ENCODE measurements around the gene SEMA6B. TPM values are rescaled to one million over a fixed set of nuclear protein-coding genes. Genes with fewer than 3 reads are reported as not detected.

SEMA6B gene
- polyA plus RNA-seq, 1 donor from 2014 or later, result 21.6 TPM

GRCh38 chr19:4554717-4555116 is 4.8 kb downstream of the SEMA6B start:
- Histone ChIP-seq H3K4me2 (ENCODE audit: low read length) (no peak overlapping the region), H3K9ac (ENCODE audit: low read length) (no peak overlapping the region), H3K27ac (ENCODE audit: low read length) (no peak overlapping the region), H3F3A (ENCODE audit: insufficient read depth, low read length, poor library complexity, severe bottlenecking) (no peaks in the 10 kb centered on the region), H3K27me3 (ENCODE audit: insufficient read depth, low read depth, low read length) (no peaks in the 10 kb centered on the region), H3K4me3 (ENCODE audit: low read length) (no peak overlapping the region), H4K20me1 (ENCODE audit: insufficient read depth) (no peaks in the 10 kb centered on the region), H3K36me3 (ENCODE audit: insufficient read depth, low read length) (peaks cover 26% of the 10 kb centered on the region), H2AFZ (ENCODE audit: low read depth, low read length) (no peak overlapping the region), H3K9me2 (ENCODE audit: insufficient read depth, low read length) (no peaks in the 10 kb centered on the region), H3K9me3 (ENCODE audit: low read length) (no peaks in the 10 kb centered on the region), H3K79me2 (replicated peaks; ENCODE audit: insufficient read depth, low read length) (no peaks in the 10 kb centered on the region)
- TF ChIP-seq TAF1 (IDR thresholded peaks at IDR 0.05; ENCODE audit: low read depth) (no peak), SMC3 (conservative IDR thresholded peaks at IDR 0.05; ENCODE audit: poor library complexity) (no peak), RAD21 (conservative IDR thresholded peaks at IDR 0.05) (no peak), EZH2 (IDR thresholded peaks at IDR 0.05; ENCODE audit: borderline replicate concordance, insufficient read depth, low read length, poor library complexity, severe bottlenecking) (no peak), MXI1 (conservative IDR thresholded peaks at IDR 0.05; ENCODE audit: poor library complexity, severe bottlenecking) (no peak), POLR2AphosphoS5 (IDR thresholded peaks at IDR 0.05) (no peak), EP300 (conservative IDR thresholded peaks at IDR 0.05; ENCODE audit: poor library complexity, severe bottlenecking) (no peak), CTCF (IDR thresholded peaks at IDR 0.05; ENCODE audit: poor library complexity, severe bottlenecking) (no peak), REST (IDR thresholded peaks at IDR 0.05; ENCODE audit: borderline replicate concordance) (no peak)

- no peaks in the 10 kb centered on the region for H3K27me3 ChIP-seq (ENCODE audit: insufficient read depth, low read depth, low read length)
- H2AFZ ChIP-seq (ENCODE audit: low read depth, low read length), result no peak overlapping the region
- no peaks in the 10 kb centered on the region for H4K20me1 ChIP-seq (ENCODE audit: insufficient read depth)
- no peak overlapping the region for H3K4me3 ChIP-seq (ENCODE audit: low read length)
- H3K4me2 ChIP-seq (ENCODE audit: low read length), result no peak overlapping the region
- no peaks in the 10 kb centered on the region for H3K79me2 ChIP-seq (replicated peaks; ENCODE audit: insufficient read depth, low read length)
- H3F3A ChIP-seq (ENCODE audit: insufficient read depth, low read length, poor library complexity, severe bottlenecking), result no peaks in the 10 kb centered on the region
- H3K9me2 ChIP-seq (ENCODE audit: insufficient read depth, low read length), result no peaks in the 10 kb centered on the region
- TF ChIP-seq POLR2AphosphoS5 (IDR thresholded peaks at IDR 0.05) (no peak), RAD21 (conservative IDR thresholded peaks at IDR 0.05) (no peak), TAF1 (IDR thresholded peaks at IDR 0.05; ENCODE audit: low read depth) (no peak), SMC3 (conservative IDR thresholded peaks at IDR 0.05; ENCODE audit: poor library complexity) (no peak), EP300 (conservative IDR thresholded peaks at IDR 0.05; ENCODE audit: poor library complexity, severe bottlenecking) (no peak), REST (IDR thresholded peaks at IDR 0.05; ENCODE audit: borderline replicate concordance) (no peak), MXI1 (conservative IDR thresholded peaks at IDR 0.05; ENCODE audit: poor library complexity, severe bottlenecking) (no peak), EZH2 (IDR thresholded peaks at IDR 0.05; ENCODE audit: borderline replicate concordance, insufficient read depth, low read length, poor library complexity, severe bottlenecking) (no peak), CTCF (IDR thresholded peaks at IDR 0.05; ENCODE audit: poor library complexity, severe bottlenecking) (no peak)
- H3K9ac ChIP-seq (ENCODE audit: low read length), result no peak overlapping the region
- no peaks in the 10 kb centered on the region for H3K9me3 ChIP-seq (ENCODE audit: low read length)
- peaks cover 26% of the 10 kb centered on the region for H3K36me3 ChIP-seq (ENCODE audit: insufficient read depth, low read length)
- no peak overlapping the region for H3K27ac ChIP-seq (ENCODE audit: low read length)
Observed at GRCh38 chr19:4553775-4554174, 5.7 kb downstream of the SEMA6B start.

Measured in neural cell (in vitro differentiated cells).